Spleen (tissue), 11 donors: ENCODE measurements around the gene ADORA3. TPM values are rescaled to one million over a fixed set of nuclear protein-coding genes. Genes with fewer than 3 reads are reported as not detected.

Source experiments
- DNase-seq: peaks from one replicate; pipeline ENCODE4 v3.0.0-alpha.2; 2020
- H3K27ac ChIP-seq, 8 donors: fragments of 200-600 bp; sonication (generic) in 7 of 8; 1 replicate in 4 of 8; 2 replicates in 4 of 8; pipeline versions ENCODE4 v1.5.0 to v1.8.0; 2016 to 2021; ENCODE audit warnings: inconsistent platforms in 4 of 8, mild to moderate bottlenecking in 4 of 8, moderate library complexity in 1 of 8
- H3K27me3 ChIP-seq, 7 donors: fragments of 200-600 bp; sonication (generic) in 6 of 7; replicated peaks in 1 of 7; 1 replicate in 4 of 7; 2 replicates in 3 of 7; pipeline versions ENCODE4 v1.5.0 to v1.8.0; 2016 to 2021; ENCODE audit warnings: inconsistent platforms in 3 of 7, mild to moderate bottlenecking in 1 of 7
- H3K36me3 ChIP-seq, 6 donors: fragments of 200-600 bp; sonication (generic) in 5 of 6; 1 replicate in 4 of 6; 2 replicates in 2 of 6; pipeline versions ENCODE4 v1.5.0 to v1.8.0; 2016 to 2021; ENCODE audit warnings: inconsistent platforms in 2 of 6
- H3K4me1 ChIP-seq, 6 donors: fragments of 200-600 bp; sonication (generic) in 5 of 6; 1 replicate in 3 of 6; 2 replicates in 3 of 6; pipeline versions ENCODE4 v1.5.0 to v1.8.0; 2016 to 2021; ENCODE audit warnings: inconsistent platforms in 3 of 6
- H3K4me3 ChIP-seq, 8 donors: fragments of 200-600 bp; sonication (generic) in 7 of 8; 1 replicate in 4 of 8; 2 replicates in 4 of 8; pipeline versions ENCODE4 v1.5.0 to v1.8.0; 2016 to 2021; ENCODE audit warnings: inconsistent platforms in 4 of 8, mild to moderate bottlenecking in 4 of 8, moderate library complexity in 2 of 8
- H3K9me3 ChIP-seq, 8 donors: fragments of 200-600 bp; sonication (generic) in 7 of 8; 1 replicate in 4 of 8; 2 replicates in 4 of 8; pipeline versions ENCODE4 v1.5.0 to v1.8.0; 2016 to 2021; ENCODE audit warnings: inconsistent platforms in 4 of 8
- POLR2A ChIP-seq, 3 donors: fragments of 450-650 bp; IDR thresholded peaks; one replicate each; pipeline ENCODE4 v1.5.1; 2017; ENCODE audit warnings: antibody characterized with exemption in 3 of 3, mild to moderate bottlenecking in 1 of 3
- POLR2AphosphoS5 ChIP-seq, 3 donors: sonication (generic); formaldehyde crosslinking; IDR thresholded peaks; one replicate each; pipeline ENCODE4 v1.5.1; 2017; ENCODE audit warnings: antibody characterized with exemption in 3 of 3
- WGBS, 5 donors: extraction: QIAGEN DNeasy Blood & Tissue Kit in 3 of 5; methylation state at CpG; one replicate each; pipeline versions ENCODE4 v1.1.5 to v1.1.7; 2013 to 2018; 5-methylcytosine and 5-hydroxymethylcytosine counted together
- intact Hi-C: fragments of 100-400 bp; cut with DNase I; formaldehyde crosslinking; loops from one replicate; pipeline ENCODE4 v1.15.0; 2023; ENCODE audit warnings: low total_unique reads
- polyA plus RNA-seq, 3 donors: library from polyadenylated mRNA; stranded (reverse); fragments of 200-250 nt; gene quantifications; one replicate each; pipeline ENCODE4 v1.2.1, GENCODE V29; 2013
- total RNA-seq, 7 donors: library from RNA; depleted of rRNA in 3 of 7; stranded (reverse); fragments of >200 nt in 3 of 7; fragmentation: NEBNext Ultra II Directional in 4 of 7; extraction: Animal tissue kit (Norgen Biotek cat#: 25700) in 4 of 7; gene quantifications; one replicate each; pipeline versions ENCODE4 v1.1.0 to v1.2.1, GENCODE V29; 2016 to 2021
- TF ChIP-seq, protein P1 (sequence below), 11 experiments: fragments of 200-600 bp in 7 of 11; fragments of 450-650 bp in 4 of 11; sonication (generic) in 4 of 11; IDR thresholded peaks in 8 of 11; conservative IDR thresholded peaks in 3 of 11; 1 replicate in 7 of 11; 2 replicates in 4 of 11; pipeline versions ENCODE4 v1.4.0 to v1.8.0; 2016 to 2021; ENCODE audit warnings: antibody characterized with exemption in 11 of 11, inconsistent platforms in 4 of 11, mild to moderate bottlenecking in 1 of 11
- donor health status: healthy with polysubstance abuse.
- donor health status: DM: no; HTN: no; CAD: no; lungs with moderate emphysema.
- donor health status: DM: no; HTN: no; CAD: no.
- donor health status: Bipolar disorder and iron deficiency.
- donor health status: healthy.
- donor health status: DM: no; HTN: no; CAD: no.
- donor health status: DM: yes; HTN: yes; CAD: no.

Gene ADORA3
- total and polyA plus RNA-seq, 10 donors, result 0.37 to 11.2 (median 5.0) TPM

DNA sequence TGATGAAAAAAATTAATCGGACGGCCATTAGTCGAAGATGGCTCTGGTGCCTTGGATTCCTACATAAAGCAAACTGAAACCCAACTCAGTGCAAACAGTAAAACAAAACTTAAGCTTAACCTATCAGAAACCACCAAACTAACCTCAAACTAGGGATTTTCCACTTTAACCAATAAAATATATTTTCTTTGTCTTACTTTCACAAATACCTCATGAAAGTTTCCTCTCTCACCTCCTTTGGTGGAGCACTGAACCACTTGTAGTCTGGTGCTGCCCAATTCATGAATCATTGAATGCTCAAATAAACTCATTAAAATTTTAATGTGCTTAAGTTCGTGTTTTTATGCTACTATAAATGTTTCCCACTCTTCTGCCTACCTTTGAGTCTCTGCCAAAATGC is 7.0 kb downstream of the ADORA3 start:
- Histone ChIP-seq H3K27me3 (no peaks in the 10 kb centered on the region), H3K27ac (no peak overlapping the region), H3K4me3 (no peak overlapping the region), H3K4me1 (peaks cover 0 to 27% (median 0%) of the 10 kb centered on the region in 6 donors), H3K36me3 (no peaks in the 10 kb centered on the region), H3K9me3 (peaks cover 0 to 9% (median 0%) of the 10 kb centered on the region in 8 donors)
- no peak for DNase-seq
- TF ChIP-seq POLR2AphosphoS5 (IDR thresholded peaks at IDR 0.05) (no peak), POLR2A (IDR thresholded peaks at IDR 0.05) (no peak)
- TF ChIP-seq, protein P1, sequence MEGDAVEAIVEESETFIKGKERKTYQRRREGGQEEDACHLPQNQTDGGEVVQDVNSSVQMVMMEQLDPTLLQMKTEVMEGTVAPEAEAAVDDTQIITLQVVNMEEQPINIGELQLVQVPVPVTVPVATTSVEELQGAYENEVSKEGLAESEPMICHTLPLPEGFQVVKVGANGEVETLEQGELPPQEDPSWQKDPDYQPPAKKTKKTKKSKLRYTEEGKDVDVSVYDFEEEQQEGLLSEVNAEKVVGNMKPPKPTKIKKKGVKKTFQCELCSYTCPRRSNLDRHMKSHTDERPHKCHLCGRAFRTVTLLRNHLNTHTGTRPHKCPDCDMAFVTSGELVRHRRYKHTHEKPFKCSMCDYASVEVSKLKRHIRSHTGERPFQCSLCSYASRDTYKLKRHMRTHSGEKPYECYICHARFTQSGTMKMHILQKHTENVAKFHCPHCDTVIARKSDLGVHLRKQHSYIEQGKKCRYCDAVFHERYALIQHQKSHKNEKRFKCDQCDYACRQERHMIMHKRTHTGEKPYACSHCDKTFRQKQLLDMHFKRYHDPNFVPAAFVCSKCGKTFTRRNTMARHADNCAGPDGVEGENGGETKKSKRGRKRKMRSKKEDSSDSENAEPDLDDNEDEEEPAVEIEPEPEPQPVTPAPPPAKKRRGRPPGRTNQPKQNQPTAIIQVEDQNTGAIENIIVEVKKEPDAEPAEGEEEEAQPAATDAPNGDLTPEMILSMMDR (IDR thresholded peaks at IDR 0.05 in 8 of 11, conservative IDR thresholded peaks at IDR 0.05 in 3 of 11), result no peak
- WGBS, 5 donors, result 79 to 93% (median 87%) methylated on average over 4 of the region's 4 CpGs
- intact Hi-C loops, result no loop called here

DNA sequence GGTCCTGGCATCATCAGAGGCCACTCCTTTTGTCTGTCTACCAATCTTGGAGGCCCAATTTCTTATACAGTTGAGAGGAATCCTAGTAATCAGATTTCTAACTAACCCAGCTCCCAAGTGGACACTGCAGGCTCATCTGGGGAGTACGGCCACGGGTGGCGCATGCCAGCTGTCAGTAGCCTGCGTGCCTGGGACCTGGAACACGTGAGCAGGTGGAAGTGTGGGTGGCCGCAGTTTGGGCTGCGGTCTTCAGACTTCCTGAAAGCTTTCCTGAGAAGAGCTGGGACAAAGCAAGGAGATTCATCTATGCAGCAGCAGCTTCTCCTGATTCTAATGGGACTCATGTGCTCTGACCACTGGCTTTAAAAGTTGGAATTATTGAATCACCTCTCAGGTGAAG is 12.4 kb downstream of the ADORA3 start:
- no peaks in the 10 kb centered on the region for H3K9me3 ChIP-seq
- peak overlapping the region in 4 of 8 donors; percentile 83 to 92 (median 87) for H3K27ac ChIP-seq
- no peak for DNase-seq
- TF ChIP-seq POLR2AphosphoS5 (IDR thresholded peaks at IDR 0.05), result no peak
- no peak for TF ChIP-seq POLR2A (IDR thresholded peaks at IDR 0.05)
- TF ChIP-seq, protein P1 (IDR thresholded peaks at IDR 0.05 in 8 of 11, conservative IDR thresholded peaks at IDR 0.05 in 3 of 11), result no peak
- intact Hi-C loops, result no loop called here
- H3K4me3 ChIP-seq, result no peak overlapping the region
- H3K36me3 ChIP-seq, result no peaks in the 10 kb centered on the region
- WGBS, 5 donors, result 68 to 90% (median 84%) methylated on average over 7 of the region's 7 CpGs
- H3K4me1 ChIP-seq, result peaks cover 0 to 50% (median 3%) of the 10 kb centered on the region in 6 donors
- no peaks in the 10 kb centered on the region for H3K27me3 ChIP-seq

DNA sequence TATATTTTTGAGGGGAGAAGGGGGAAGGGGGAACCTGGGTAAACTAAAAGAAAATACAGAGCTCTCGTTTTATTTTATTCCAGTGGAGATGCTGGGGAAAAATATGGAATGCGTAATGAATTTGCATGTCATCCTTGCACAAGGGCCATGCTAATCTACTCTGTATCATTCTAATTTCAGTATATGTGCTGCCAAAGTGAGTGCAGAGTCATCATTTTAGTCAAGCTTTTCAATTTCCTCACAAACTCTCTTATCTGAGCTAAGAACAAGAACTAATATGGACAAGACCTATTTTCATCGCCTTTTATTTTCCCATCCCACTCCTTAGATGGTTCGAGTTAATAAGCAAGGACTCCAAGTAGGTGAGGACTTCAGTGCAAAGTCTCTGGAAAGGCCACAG is 13.2 kb downstream of the ADORA3 start:
- Histone ChIP-seq H3K4me1 (peaks cover 0 to 50% (median 3%) of the 10 kb centered on the region in 6 donors), H3K4me3 (peak overlapping the region in 1 of 8 donors; percentile 10), H3K27me3 (no peaks in the 10 kb centered on the region), H3K9me3 (no peaks in the 10 kb centered on the region), H3K36me3 (no peaks in the 10 kb centered on the region), H3K27ac (peak overlapping the region in 6 of 8 donors; percentile 41 to 92 (median 84))
- WGBS, 5 donors, result 82 to 92% (median 86%) methylated on average over 4 of the region's 4 CpGs
- DNase-seq, result no peak
- TF ChIP-seq POLR2AphosphoS5 (IDR thresholded peaks at IDR 0.05) (no peak), POLR2A (IDR thresholded peaks at IDR 0.05) (no peak)
- TF ChIP-seq, protein P1 (IDR thresholded peaks at IDR 0.05 in 8 of 11, conservative IDR thresholded peaks at IDR 0.05 in 3 of 11), result no peak
- intact Hi-C loops, result no loop called here

DNA sequence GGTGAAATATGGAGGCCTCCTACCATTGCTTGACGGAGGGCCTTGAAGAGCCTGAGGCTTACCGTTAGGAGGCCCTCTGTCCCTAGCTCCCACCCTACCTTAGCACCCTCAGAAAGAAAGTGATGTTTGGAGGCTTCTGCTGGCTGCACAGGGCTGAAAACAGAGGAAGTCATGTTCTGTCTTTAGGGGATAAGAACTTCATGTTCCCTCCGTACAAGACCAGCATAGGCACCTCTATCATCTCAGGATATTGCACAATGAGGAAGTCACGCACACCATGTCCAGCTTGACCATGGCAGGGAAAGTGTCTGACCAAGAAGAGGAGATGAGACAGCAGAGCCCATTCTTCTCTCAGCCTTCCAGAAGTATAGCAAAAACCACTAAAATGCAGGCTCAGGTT is 13.8 kb downstream of the ADORA3 start:
- Histone ChIP-seq H3K4me3 (peak overlapping the region in 1 of 8 donors; percentile 10), H3K9me3 (no peaks in the 10 kb centered on the region), H3K27ac (peak overlapping the region in 7 of 8 donors; percentile 49 to 92 (median 83)), H3K4me1 (peaks cover 0 to 52% (median 3%) of the 10 kb centered on the region in 6 donors), H3K27me3 (no peaks in the 10 kb centered on the region), H3K36me3 (no peaks in the 10 kb centered on the region)
- DNase-seq, result no peak
- WGBS, 5 donors, result 42 to 71% (median 62%) methylated on average over 4 of the region's 4 CpGs
- intact Hi-C loops, result no loop called here
- TF ChIP-seq, protein P1 (IDR thresholded peaks at IDR 0.05 in 8 of 11, conservative IDR thresholded peaks at IDR 0.05 in 3 of 11), result peak in 2 of 11 experiments; percentile 11 to 18
- TF ChIP-seq POLR2A (IDR thresholded peaks at IDR 0.05) (no peak), POLR2AphosphoS5 (IDR thresholded peaks at IDR 0.05) (peak in 2 of 3 donors; percentile 12 to 90)
